OCI-LY7 (cell line): ENCODE data around the gene ALK.

Experiments used
- CTCF ChIP-seq: fragments of 200-600 bp; sonication (generic); conservative IDR thresholded peaks from 2 replicates; pipeline ENCODE4 v1.5.1; 2014; ENCODE audit warnings: mild to moderate bottlenecking, antibody characterized with exemption, low read length, moderate library complexity, mixed read lengths
- EZH2phosphoT487 ChIP-seq: fragments of 200-600 bp; sonication (generic); IDR thresholded peaks from 2 replicates; pipeline ENCODE4 v1.6.1; 2018; ENCODE audit warnings: low read depth, borderline replicate concordance, mild to moderate bottlenecking, mixed run types, antibody characterized with exemption, low read length, moderate library complexity, mixed read lengths

GRCh38 chr2:29160184-29160583, 761.2 kb downstream of the ALK start:
- TF ChIP-seq CTCF, result no peak
- TF ChIP-seq EZH2phosphoT487, result no peak
